Fibroblast of villous mesenchyme (primary cell): ENCODE data around the gene KATNB1. TPM values are rescaled to one million over a fixed set of nuclear protein-coding genes. Genes with fewer than 3 reads are reported as not detected.
A peak's percentile ranks its signal among the peaks of the same experiment; 100 is the strongest.

Experiments used
- DNase-seq: peaks from one replicate; pipeline ENCODE4 v3.0.0-alpha.2; 2010; ENCODE audit warnings: low read depth
- H3K4me3 ChIP-seq: 2 replicates; pipeline ENCODE4 v1.5.1; 2011; ENCODE audit warnings: low read depth, mild to moderate bottlenecking, low read length
- total RNA-seq: library from RNA; depleted of rRNA; stranded (reverse); fragments of >200 nt; gene quantifications from 2 replicates; pipeline ENCODE4 v1.2.3, GENCODE V29; 2012
- TF ChIP-seq, protein P1 (sequence below): IDR thresholded peaks from 2 replicates; pipeline ENCODE4 v1.5.1; 2012; ENCODE audit warnings: low read depth, mild to moderate bottlenecking, low read length; ENCODE audit not compliant: insufficient read depth

Gene KATNB1
- total RNA-seq, 1 donor, result 23.3 TPM

DNA sequence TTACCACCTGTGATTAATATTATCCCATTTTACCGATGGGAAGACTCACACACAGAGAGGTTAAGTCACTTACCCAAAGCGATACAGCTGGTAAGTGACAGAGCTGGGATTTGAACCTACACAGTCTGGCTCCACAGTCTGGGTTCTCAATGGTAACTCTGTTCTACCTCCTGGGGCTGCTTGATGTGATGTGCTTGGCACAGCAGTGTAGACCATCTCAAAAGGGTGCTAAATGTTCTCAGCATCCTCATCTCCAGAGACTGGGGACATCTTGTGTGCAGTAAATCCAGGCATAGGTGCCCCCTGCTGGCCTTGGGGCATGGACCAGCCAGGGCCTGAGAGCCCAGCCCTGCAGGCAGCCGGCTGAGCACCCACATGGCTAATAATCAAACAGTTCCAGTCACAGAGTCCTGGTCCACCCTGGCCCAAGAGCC, 15.4 kb upstream of the KATNB1 start:
- H3K4me3 ChIP-seq, result no peak overlapping the region
- DNase-seq, result peak; percentile 55
- TF ChIP-seq, protein P1, sequence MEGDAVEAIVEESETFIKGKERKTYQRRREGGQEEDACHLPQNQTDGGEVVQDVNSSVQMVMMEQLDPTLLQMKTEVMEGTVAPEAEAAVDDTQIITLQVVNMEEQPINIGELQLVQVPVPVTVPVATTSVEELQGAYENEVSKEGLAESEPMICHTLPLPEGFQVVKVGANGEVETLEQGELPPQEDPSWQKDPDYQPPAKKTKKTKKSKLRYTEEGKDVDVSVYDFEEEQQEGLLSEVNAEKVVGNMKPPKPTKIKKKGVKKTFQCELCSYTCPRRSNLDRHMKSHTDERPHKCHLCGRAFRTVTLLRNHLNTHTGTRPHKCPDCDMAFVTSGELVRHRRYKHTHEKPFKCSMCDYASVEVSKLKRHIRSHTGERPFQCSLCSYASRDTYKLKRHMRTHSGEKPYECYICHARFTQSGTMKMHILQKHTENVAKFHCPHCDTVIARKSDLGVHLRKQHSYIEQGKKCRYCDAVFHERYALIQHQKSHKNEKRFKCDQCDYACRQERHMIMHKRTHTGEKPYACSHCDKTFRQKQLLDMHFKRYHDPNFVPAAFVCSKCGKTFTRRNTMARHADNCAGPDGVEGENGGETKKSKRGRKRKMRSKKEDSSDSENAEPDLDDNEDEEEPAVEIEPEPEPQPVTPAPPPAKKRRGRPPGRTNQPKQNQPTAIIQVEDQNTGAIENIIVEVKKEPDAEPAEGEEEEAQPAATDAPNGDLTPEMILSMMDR, result peak; percentile 70

DNA sequence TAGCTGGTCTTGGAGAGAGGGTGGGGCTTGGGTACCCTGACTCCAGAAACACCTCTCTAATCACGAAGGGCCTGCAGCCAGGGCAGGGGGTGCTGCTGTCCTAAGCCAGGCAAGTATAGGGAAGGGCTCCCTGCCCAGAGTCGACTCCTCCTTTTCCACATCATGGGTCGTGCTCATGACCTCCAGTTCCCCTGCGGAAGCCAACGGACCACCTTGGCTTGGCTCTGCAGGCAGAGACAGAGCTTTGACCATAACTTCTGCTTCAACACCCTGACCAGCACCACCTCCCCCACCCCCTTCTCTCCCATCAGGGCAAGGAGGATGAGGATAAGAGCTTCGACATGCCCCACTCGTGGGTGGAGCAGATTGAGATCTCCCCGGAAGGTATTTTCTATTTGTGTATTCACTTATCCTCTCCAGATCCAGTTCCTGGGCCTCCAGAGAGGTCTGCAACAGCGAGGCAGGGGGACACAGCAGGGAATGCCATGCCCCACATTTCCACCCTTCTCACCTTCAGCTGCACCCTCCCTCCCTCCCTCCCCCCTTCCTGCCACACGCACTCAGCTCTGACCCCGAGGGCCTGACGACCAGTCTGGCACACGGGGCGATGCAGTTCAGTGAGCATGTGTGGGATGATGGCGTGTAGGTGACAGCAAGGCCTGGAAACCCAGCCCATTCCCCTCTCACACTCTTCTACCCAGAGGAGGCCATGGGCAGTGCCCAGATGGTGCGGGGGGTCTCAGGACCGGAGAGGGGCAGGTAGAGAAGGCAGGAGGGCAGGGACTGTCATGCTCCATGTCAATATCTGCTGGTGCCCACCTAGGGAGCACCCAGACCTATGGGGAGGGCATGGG, 14.0 kb upstream of the KATNB1 start:
- no peak for DNase-seq
- TF ChIP-seq, protein P1, result no peak
- H3K4me3 ChIP-seq, result no peak overlapping the region

DNA sequence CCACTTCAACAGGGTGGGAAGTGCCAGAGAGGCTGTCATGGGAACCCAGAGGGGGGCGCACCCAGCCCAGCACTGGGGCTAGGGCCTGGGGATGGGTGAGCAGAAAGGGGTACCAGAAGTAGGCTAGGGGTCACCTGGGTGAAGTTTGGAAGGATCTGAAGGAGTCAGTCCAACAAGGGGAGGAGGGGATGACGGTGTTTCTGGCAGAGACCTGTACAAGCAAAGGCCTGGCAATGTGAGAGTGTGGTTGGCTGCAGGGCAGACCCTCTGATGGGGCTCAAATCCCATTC, 13.4 kb upstream of the KATNB1 start:
- TF ChIP-seq, protein P1, result no peak
- no peak for DNase-seq

DNA sequence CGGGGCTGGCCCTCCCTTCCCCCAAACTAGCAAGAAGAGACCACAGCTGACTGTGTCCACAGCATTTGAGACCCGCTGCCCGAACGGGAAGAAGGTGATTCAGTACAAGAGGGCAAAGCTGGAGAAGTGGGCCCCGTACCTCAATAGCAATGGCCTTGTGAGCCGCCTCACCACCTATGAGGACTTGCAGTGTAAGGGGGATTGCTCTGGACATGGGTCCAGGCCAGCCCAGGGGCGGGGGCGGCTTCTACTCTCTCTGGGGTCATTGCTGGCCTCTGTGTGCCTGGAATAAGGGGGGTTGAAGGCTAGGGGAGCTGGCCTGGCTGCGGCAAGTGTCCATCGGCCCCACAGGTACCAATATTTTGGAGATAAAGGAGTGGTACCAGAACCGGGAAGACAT, 12.9 kb upstream of the KATNB1 start:
- H3K4me3 ChIP-seq, result no peak overlapping the region
- TF ChIP-seq, protein P1, result no peak
- no peak for DNase-seq

More for the DNA sequence above, 13.4 kb upstream of the KATNB1 start:
- no peak overlapping the region for H3K4me3 ChIP-seq

DNA sequence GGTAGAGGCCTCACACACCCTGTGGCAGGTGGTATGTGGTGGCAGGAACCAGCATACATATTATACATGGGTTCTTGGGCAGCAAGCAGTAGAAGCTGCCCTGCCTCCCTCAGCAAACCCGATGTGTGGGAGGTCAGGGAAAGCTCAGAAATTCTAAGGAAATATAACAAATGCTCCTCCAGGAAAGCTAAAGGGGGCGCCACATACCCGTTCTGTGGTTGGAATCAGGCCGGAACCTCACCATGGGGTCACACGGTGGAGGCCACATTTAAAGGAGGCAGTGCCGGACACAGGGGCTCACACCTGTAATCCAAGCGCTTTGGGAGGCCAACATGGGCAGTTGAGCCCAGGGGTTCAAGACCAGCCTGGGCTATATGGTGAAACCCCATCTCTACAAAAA, 12.4 kb upstream of the KATNB1 start:
- DNase-seq, result peak; percentile 18
- TF ChIP-seq, protein P1, result peak; percentile 37
- no peak overlapping the region for H3K4me3 ChIP-seq

DNA sequence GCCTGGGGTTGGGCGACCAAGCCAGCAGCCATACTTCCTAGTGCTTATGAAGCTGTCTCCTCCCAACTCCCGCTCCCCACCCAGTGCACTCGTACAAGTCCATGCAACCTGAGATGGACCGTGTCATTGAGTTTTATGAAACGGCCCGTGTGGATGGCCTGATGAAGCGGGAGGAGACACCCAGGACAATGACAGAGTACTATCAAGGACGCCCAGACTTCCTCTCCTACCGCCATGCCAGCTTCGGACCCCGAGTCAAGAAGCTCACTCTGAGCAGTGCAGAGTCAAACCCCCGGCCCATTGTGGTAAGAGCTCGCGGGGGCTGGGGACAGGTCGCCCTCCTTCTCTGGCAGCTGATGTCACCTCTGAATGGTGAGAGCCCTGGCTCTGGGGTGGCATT, 11.0 kb upstream of the KATNB1 start:
- H3K4me3 ChIP-seq, result no peak overlapping the region
- no peak for DNase-seq
- TF ChIP-seq, protein P1, result no peak

DNA sequence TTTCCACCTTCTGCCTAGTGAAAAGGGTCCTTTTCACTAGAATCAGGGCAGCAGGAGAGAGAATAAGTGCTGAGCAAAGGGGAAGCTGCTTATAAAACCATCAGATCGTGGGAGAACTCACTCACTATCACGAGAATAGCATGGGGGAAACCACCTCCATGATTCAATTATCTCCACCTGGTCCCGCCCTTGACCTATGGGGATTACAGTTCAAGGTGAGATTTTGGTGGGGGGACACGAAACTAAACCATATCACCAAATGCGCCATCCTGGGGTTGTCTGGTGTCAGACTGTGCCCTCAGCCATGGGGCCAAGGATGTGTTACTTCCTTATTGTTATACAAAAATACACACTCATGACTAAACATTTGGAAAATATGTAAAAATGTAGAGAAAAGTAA, 10.4 kb upstream of the KATNB1 start:
- TF ChIP-seq, protein P1, result no peak
- DNase-seq, result no peak
- H3K4me3 ChIP-seq, result no peak overlapping the region
